ENCODE results near the gene KRTAP16-1.
"Not testable (repeated sequence)": the region's sequence is repeated elsewhere in the genome, so short reads cannot be mapped to it uniquely, and the experiment has no call there.

The KRTAP16-1 gene

DNA sequence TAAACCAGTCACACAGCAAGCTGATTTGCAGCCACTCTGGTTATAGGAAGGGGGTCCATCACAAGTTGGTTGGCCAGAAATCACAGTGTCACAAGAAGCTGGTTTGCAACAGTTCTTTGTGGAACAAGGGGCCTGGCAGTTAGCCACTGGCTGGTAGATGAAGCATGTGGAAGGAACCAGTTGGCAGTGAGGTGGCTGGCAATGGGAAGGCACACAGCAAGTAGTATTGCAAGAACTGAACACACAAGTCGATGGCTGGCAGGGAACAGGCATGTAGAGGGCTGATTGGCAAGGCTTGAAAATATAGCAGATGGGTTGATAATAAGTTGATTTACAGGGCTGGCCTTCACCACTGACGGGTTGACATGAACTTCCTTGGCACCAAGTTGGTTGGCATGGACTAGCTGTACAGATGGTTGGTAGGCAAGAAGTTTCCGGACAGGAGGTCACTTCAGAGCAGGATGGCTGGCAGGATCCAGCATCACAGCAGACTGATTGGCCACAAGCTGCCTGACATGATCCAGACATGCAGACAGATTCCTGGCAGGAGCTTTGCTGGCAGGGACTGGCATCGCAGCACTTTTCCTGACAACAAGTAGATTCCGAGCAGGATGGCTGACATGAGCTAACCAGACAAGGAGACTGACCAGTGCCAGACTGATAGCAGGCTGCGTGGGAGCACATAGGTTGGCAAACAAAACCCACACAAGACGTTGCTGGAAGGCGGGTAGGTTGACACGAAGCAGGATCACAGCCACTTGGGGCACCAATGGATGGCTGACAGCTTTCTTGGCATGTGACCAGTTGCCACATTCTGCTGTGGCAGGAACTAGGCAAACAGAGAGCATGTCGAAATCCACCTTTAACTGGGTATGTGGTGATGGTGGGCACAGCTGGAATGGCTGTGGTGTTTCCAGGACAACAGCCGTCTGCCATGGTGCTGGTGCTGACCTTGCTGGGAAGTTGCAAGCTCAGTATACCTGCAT is 6.9 kb downstream of the KRTAP16-1 start, which contains the start of gene KRTAP29-1:
TSS of gene KRTAP29-1 (minus strand) at position 936 of the 986 bp plus-strand sequence. CDS start at position 936, 0 bp downstream.
- no peak for DNase-seq (ENCODE audit: low spot score)

DNA sequence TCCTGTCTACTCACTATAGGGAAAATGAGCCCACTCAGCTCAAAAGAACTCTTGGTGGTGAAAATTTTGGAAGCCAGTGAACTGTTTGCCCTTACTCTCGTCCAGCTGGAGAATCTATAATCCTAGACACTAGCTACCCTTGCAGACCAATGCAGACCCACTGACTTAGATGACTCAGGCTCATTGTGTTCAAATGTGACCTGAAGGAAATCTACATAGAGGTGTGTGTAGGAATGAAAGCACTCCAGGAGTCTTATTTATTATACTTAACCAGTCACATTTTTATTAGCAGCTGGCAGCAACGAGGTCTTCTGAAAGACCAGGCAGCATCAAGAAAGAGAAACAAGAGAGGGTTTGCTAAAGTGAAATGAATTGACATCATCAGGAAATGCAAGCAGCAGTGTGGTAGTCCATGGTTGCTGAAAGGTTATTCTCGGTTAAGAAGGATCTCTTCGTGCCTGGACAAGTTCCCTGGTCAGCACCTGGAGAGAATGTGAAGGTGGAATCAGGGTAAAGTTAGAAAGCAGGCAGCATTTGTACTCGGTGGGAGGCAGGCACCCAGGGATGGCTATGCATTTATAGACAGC is 7.8 kb downstream of the KRTAP16-1 start:
- DNase-seq (ENCODE audit: low spot score): no peak

DNA sequence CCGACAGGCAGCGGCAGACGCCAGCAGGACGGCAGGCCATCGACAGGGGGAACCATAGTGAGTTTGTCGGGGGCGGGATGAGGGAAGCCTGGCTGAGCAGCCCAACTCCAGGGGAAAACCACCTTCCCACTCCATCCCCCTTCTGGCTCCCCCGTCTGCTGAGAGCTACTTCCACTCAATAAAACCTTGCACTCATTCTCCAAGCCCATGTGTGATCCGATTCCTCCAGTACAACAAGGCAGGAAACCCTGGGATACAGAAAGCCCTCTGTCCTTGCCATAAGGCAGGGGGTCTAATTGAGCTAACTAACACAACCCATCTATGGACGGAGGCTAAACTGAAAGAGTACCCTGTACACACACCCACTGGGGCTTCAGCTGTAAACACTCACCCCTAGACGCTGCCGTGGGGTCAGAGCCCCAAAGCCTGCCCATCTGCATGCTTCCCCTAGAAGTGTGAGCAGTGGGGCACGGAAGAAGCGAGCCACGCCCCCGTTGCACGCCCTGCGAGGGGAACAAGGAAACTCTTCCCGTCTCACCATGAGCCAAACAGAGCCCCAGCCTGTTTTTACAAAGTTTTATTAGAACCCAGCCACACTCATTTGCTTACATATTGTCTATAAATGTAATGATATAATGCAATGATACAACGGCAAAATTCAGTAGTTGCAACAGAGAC is 10.5 kb downstream of the KRTAP16-1 start:
- DNase-seq (ENCODE audit: low spot score): no peak

DNA sequence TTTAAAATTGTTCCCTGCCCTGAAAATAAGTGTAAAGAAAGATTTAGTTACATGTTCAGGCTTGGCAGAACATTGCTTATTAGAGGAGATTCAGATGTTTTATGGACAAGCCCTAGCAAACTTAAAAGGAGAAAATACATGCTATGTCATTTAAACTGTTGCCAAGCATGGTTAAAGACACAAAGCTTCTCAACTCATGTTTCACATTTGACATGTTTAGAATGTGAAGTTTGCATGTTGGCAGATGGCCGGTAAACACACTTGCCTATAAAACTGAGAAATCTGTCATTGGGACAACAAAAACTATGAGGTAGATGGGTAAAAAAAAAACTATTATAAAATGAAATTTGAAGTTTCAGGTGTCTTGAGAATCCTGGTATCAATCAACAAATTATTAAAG is 12.3 kb downstream of the KRTAP16-1 start:
- no peak for DNase-seq (ENCODE audit: low spot score)

DNA sequence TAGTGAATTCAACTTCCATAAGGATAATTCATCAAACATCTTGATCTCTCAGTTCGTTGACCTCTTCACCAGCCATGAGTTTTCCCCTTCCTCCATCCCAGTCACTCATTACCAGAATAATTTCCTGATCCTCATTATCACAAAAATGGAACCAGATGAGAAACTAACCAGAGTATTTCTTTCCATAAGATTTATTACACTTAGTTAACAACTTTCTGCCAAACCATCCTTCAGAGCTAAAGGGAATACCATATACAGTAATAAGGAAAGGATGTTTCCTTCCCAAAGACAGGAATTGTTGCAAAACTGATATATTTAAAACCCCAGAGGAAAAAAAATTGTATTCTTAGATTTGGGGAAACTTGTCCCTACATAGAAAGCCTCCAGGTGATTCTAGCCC is 15.1 kb downstream of the KRTAP16-1 start:
- DNase-seq (ENCODE audit: low spot score): no peak

DNA sequence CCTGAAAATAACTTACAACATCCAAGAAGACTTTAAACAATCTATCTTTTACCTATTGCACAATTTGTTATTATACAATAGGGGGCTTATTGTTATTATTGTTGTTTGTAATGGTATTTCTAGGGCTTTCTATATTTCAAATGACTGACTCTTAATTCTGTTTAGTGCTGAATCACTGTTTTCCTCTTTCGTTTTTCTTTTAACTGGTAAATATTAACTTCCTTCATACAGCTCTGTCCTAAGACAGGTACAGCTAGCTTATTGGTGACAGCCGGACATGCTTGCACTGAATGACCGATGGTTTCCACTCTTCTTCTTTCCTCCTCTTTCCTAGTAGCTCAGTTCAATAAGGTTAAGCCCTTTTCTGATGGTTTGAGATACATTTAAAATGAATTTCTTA is 22.1 kb downstream of the KRTAP16-1 start:
- no peak for DNase-seq (ENCODE audit: low spot score)

DNA sequence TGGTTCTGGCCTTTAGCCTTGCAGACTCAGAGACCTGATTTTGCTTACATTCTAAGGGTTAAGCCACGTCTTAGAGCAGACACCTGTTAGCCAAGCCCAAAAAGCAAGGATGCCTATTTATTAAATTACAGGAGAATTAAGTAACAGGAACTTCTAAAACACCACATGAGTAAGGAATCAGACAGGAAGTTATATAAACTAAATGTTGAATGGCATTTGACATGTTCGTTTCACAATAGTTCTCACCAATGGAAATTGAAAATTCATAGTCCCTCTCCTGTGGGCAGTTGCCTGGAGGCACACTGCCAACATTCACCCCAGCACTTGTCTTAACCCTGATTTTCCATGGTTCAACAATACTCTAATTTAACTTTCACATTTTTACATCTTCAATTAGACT is 24.6 kb downstream of the KRTAP16-1 start:
- no peak for DNase-seq (ENCODE audit: low spot score)

DNA sequence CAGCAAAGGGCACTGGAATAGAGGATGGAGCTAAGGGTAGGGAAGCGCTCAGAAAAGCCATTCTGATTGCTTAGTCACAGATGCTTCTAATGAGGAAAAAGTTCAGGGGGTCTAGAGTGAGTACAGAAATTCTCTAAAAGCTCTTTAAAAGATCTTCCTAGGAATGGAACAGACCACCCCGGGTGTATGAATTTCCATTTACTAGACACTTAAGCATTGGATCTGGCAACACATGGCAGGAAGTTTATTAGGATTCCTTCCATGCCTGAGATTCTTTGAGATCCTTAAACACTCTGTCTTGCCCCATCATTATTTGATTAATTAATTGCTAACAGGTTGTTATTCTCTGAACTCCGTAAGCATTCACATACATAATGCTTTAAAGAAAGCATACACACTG is 25.1 kb downstream of the KRTAP16-1 start:
- DNase-seq (ENCODE audit: low spot score): no peak

DNA sequence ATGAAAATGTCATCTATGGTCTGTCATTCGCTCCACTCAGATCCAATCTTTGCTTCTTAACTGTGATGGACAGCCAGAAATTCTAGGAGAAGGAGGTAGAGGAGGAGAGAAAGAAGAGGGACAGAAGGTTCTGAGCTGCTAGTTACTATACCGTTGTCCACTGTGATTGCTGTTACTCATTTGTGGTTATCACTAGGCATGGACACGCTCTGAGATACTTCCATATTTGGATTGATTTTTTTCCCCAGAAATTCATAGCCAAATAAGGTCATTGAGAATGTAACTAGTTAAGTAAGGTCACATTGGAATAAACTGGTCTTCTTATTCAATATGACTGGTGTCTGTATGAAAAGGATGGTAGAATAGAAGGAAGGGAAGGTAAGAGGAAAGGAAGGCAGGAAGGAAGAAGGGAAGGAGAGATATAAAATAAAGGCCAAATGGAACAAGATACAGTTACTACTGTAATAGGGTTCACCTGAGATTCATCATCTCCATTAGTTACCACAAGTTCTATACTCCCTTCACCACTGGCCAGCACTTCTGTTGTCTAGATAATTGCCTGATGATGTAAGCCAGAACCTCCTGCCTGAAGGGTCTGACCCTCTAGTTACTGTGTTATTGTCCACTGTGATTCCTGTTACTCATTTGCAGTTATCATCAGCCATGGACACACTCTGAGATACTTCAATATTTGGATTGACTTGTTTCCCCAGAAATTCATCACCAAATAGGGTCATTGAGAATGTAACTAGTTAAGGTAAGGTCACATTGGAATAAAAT is 30.7 kb downstream of the KRTAP16-1 start:
- DNase-seq (ENCODE audit: low spot score): no peak

DNA sequence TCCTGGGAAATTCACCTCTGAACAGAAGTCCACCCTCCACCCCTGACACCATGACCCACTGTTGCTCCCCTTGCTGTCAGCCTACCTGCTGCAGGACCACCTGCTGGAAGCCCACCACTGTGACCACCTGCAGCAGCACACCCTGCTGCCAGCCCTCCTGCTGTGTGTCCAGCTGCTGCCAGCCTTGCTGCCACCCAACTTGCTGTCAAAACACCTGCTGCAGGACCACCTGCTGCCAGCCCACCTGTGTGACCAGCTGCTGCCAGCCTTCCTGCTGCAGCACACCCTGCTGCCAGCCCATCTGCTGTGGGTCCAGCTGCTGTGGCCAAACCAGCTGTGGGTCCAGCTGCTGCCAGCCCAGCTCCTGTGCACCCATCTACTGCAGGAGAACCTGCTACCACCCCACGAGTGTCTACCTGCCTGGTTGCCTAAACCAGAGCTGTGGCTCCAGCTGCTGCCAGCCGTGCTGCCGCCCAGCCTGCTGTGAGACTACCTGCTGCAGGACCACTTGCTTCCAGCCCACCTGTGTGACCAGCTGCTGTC is 33.4 kb downstream of the KRTAP16-1 start, which contains the start of gene KRTAP9-7:
TSS of gene KRTAP9-7 (plus strand) at position 51 of the 543 bp plus-strand sequence. CDS start at position 51, 0 bp downstream.
- not testable (repeated sequence) for DNase-seq (ENCODE audit: low spot score)

DNA sequence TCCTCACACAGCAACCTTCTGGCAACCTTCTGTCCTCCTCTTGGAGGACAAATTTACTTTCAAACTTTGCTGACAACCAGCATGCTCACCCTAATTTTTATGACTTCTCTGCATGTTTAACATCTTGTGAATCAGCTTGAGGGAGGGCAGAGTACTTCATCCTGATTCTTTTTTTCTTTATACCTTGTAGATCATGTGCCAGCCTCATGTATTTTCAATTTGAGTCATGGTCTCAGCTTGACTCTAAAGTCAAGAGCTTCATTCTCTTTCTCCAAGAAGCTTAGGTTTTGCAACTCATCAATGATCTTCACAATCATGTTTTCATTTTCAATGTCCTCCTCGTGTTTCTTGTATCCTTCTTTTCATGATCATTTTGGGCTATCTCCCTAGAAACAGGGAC is 37.3 kb downstream of the KRTAP16-1 start:
- no peak for DNase-seq (ENCODE audit: low spot score)

DNA sequence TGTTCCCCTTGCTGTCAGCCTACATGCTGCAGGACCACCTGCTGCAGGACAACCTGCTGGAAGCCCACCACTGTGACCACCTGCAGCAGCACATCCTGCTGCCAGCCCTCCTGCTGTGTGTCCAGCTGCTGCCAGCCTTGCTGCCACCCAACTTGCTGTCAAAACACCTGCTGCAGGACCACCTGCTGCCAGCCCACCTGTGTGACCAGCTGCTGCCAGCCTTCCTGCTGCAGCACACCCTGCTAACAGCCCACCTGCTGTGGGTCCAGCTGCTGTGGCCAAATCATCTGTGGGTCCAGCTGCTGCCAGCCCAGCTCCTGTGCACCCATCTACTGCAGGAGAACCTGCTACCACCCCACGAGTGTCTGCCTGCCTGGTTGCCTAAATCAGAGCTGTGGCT is 37.8 kb downstream of the KRTAP16-1 start:
- DNase-seq (ENCODE audit: low spot score): not testable (repeated sequence)

DNA sequence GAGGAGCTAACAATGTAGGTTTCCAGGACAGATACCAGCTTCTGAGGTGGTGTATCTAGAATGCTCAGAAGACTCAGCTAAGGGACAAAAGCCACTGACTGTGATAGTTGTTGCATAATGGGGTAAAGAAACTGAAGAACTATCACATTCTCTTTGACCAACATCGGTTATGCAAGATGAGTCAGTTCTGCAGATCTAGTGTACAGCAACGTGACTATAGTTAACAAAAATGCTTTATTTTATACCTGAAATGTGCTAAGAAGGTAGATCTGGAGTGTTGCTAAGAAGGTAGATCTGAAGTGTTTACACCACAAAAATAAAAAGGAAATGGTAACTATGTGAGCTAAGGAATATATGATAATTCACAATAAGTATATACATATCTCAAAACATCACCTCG is 41.4 kb downstream of the KRTAP16-1 start:
- no peak for DNase-seq (ENCODE audit: low spot score)

DNA sequence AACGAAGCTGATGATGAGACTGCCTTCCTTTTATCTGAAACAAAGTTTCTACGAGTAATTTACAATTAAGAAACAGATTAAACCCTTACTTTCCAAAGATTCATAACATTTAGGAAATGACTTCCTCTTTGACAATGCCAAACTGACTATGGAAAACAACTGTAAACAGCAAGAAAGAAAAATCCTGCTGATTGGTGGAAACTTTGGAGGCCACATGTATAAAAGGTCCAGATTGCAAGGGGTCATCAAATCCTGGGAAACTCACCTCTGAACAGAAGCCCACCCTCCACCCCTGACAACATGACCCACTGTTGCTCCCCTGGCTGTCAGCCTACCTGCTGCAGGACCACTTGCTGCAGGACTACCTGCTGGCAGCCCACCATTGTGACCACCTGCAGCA is 44.0 kb downstream of the KRTAP16-1 start, which contains the start of gene KRTAP9-6:
TSS of gene KRTAP9-6 (plus strand) at position 301 of the 400 bp plus-strand sequence. CDS start at position 301, 0 bp downstream.
- DNase-seq (ENCODE audit: low spot score): no peak

DNA sequence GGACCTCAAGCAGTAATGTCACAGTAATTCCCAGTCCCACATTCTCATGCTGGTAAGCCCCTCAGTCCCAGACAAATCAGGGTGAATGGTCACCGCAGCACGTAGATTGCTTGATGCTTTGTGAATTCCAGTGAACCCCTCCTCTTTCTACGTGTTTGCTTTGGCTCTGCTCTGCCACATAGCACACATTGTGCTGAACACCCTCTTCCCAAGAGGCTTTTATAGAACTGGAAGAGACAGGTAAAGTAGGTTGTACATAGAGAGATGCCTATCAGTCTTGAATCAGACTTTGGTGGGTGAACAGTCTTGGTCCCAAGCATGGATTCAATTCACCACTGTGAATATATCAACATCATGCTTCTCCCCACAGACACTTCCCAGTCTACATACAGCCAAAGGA is 44.5 kb downstream of the KRTAP16-1 start:
- no peak for DNase-seq (ENCODE audit: low spot score)

DNA sequence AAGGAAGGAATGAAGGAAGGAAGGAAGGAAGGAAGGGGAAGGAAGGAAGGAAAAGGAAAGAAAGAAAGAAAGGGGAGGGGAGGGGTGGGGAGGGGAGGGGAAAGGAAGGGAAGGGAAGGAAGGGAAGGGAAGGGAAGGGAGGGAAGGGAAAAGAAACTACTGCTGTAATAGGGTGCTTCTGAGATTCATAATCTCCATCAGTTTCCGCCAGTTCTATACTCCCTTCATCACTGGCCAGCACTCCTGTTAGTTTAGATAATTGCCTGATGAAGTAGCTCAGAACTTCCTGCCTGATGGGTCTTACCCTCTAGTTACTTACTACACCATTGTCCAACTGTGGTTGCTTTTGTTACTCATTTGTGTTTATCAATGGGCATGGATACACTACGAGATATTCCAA is 45.9 kb downstream of the KRTAP16-1 start:
- no peak for DNase-seq (ENCODE audit: low spot score)

DNA sequence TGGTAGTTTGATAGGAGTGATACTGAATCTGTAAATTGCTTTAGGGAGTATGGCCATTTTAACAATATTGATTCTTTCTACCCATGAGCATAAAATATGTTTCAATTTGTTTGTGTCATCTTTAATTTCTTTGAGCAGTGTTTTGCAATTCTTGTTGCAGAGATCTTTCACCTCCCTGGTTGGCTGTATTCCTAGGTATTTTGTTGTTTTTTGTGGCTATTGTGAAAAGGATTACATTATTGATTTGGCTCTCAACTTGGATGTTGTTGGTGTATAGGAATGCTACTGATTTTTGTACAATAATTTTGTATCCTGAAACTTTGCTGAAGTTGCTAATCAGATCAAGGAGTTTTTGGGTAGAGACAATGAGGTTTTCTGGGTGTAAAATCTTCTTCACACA is 50.7 kb downstream of the KRTAP16-1 start:
- DNase-seq (ENCODE audit: low spot score): no peak

Data from COLO829 (cell line).